NCI-H1930 (cell line): ENCODE results near the gene ME2.
"Not testable (repeated sequence)": the region's sequence is repeated elsewhere in the genome, so short reads cannot be mapped to it uniquely, and the experiment has no call there.

ENCODE experiments used
- DNase-seq, 2 experiments: peaks; one replicate each; lab custom pipeline; 2025; lab: John Stamatoyannopoulos, UW

The ME2 gene

DNA sequence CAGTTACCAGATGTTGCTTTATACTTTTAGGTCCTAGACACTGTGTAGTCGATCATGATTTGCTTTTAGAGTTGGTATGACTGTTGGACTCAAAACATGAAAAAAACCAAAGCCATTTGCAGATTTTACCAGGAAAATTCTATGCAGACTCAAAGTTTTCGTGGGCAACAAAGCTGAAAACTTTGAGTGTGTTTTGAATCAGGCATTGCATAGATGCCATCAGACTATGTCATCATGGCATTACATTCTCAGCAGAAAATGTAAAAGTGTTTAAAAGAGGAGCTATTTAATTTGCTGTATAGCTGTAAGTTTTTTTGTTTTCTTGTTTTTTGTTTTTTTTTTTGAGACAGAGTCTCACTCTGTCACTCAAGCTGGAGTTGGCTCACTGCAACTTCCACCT is 45.5 kb downstream of the ME2 start:
- no peak for DNase-seq

DNA sequence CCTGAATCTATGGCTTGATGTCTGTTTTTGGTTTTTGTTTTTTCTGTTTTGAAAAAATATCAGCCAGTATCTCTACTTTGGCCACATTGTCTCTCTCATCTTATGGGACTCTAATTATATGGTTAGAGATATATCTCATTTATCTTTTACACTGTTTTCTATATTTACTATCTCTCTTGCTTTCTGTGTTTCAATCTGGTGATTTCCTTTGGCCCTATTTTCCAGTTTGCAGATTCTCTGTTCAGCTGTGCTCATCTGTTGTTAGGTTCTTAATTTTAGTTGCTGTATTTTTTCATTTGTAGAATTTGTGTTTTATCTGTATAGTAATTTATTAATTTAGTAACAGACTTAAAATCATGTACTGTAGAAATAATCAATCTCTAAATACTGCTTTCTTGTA is 47.6 kb downstream of the ME2 start:
- no peak for DNase-seq

- DNase-seq, result no peak
Observed at GRCh38 chr18:50928551-50928950, 49.6 kb downstream of the ME2 start.

- DNase-seq, result no peak
Observed at GRCh38 chr18:50933684-50934083, 54.8 kb downstream of the ME2 start.

GRCh38 chr18:50934545-50935211 is 55.8 kb downstream of the ME2 start:
- no peak for DNase-seq

DNA sequence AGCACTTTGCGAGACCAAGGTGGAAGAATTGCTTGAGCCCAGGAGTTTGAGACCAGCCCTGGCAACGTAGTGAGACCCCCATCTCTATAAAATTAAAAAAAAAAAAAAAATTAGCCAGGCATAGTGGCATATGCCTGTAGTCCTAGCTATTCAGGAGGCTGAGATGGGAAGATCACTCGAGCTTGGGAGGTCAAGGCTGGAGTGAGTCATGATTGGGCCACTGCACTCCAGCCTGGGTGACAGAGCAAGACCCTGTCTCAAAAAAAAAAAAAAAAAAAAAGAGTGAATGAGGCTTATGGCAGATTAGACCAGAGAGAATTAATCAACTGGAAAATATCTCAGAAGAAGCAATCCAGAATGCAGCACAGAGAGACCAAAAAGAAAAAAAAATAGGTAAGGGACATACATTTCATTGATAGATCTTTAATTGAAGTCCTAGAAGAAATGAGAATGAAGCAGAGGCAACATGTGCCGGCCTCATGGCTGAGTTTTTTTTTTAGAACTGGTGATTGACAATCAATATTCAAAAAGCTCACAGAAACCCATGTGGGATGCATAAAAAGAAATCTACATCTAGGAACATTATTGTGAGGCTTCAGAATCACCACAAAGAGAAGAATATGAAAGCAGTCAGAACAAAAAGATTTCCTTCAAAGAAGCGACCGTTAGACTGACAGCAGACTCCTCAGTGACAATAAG is 56.7 kb downstream of the ME2 start:
- no peak for DNase-seq

DNA sequence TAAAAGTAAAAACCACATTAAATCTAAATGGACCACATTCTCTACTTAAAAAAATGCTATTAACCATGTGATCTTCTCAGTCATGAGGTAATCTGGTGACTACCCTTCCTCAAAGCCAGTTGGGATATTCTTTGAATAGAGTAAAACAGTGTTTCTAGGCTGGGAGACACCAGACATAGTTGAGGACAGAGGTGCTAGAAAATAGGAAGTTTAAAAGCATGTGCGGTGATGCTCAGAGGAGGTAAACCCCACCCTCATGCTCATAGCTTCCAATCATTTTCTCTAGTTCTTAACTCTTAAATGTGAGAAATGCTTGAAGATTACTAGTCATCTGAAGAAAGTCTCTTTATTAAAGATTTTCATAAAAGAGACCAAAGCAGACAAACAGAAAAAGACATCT is 58.3 kb downstream of the ME2 start:
- no peak for DNase-seq

GRCh38 chr18:50938912-50939311 is 60.0 kb downstream of the ME2 start:
- DNase-seq, result no peak

GRCh38 chr18:50944245-50944932 is 65.5 kb downstream of the ME2 start:
- no peak for DNase-seq

GRCh38 chr18:50945918-50946317 is 67.0 kb downstream of the ME2 start:
- not testable (repeated sequence) for DNase-seq

- no peak for DNase-seq
Observed at GRCh38 chr18:50947899-50948298, 69.0 kb downstream of the ME2 start.

DNA sequence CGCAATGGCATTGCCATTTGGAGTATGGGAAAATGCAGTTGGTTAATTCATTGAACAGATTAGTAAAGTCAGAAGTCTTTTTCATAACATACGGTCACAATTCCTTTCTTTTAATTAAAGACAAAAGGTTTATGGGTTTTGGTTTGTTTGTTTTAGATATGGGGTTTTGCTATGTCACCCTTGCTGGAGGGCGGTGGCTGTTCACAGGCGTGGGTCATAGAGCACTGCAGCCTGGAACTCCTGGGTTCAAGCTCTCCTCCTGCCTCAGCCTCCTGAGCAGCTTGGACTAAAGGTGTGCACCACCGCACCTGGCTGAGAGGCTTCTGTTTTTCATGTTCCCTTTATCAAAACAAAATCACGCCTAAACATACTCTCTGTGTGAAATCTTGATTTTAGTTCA is 70.3 kb downstream of the ME2 start:
- no peak for DNase-seq

DNA sequence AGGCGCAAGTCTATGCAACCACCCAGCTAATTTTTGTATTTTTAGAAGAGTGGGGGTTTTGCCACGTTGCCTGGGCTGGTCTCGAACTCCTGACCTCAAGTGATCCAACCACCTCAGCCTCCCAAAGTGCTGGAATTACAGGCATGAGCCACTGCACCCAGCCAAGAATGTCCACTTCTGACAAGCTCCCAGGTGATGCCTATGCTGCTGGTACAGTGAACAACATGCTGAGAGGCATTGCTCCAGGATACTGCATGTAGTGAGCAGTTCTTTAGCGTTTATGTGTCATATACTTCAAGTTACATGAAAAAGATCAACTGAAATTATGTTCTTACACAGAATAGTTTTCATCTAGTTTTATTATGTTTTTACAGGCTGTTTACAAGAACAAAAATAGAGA is 71.7 kb downstream of the ME2 start:
- DNase-seq, result no peak

DNA sequence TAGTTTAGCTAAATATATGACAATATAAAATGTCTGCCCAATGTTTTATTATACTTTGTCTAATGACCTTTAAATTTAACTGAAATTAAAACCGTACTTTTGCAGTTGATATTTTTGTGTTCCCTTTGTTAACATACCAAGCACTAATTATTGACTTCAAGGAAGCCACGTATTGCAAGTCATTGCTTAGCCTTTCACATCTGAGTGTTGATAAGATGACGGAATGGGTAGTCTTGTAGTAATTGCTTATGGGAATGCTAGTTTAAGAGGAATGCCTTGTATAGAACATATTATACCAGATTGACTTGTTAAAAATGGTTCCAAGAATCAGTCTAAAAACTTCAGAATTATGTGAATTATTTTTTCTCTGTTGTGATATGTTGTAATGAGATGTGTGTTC is 74.9 kb downstream of the ME2 start:
- no peak for DNase-seq

DNA sequence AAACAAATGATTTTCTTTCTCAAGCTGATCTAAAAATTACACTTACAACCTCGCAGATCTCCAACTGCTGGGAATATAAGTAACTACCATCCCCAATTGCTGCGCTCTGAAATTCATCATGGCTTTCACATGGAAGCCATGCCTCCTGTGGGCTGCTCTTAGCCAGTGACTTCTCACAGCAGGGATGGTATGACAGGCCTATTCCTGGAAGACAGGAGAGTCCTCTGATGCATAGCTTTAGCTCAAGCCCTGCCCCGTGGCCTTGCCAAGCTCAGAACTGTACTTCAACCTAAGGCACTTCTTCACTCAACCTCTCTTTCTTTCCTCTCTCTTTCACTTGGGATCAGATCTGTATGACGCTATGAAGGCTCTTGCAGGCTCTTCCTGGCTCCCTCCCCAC is 76.3 kb downstream of the ME2 start:
- no peak for DNase-seq

- DNase-seq, result no peak
Observed at GRCh38 chr18:50956116-50956515, 77.2 kb downstream of the ME2 start.

GRCh38 chr18:50961974-50962373 is 83.1 kb downstream of the ME2 start:
- DNase-seq, result no peak

- peak; percentile 78 to 86 for DNase-seq
Observed at GRCh38 chr18:50967714-50968661, 89.1 kb downstream of the ME2 start, which contains the start of gene ELAC1. TSS of gene ELAC1 (plus strand) at chr18:50968040. CDS start at chr18:50974405, 6,365 bp downstream.

- no peak for DNase-seq
Observed at GRCh38 chr18:50969448-50969847, 90.5 kb downstream of the ME2 start.

DNA sequence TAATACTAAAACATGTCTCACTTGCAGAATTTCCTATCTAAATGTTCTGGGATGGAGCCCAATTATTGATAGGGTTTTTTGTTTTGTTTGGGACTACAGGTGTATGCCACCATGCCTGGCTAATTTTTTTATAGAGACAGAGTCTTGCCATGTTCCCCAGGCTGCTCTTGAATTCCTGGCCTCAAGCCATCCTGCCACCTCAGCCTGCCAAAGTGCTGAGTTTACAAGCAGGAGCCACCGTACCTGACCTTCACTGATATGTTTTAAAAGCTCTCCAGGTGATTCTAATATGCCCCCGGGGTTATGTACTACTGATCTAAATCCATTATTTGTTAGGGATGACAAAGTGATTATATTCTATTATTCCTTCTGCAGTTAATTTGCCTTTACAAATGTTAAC is 91.1 kb downstream of the ME2 start:
- no peak for DNase-seq

DNA sequence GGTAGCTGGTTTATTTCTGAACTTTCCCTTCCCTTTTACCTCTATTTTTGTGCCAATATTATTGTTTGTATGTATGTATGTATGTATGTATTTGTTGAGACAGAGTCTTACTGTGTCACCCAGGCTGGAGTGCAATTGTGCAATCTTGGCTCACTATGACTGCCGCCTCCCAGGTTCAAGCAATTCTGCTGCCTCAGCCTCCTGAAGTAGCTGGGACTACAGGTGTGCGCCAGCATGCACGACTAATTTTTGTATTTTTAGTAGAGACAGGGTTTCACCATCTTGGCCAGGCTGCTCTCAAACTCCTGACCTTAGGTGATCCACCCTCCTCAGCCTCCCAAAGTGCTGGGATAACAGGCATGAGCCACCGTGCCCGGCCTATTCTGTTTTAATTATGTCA is 93.5 kb downstream of the ME2 start:
- DNase-seq, result not testable (repeated sequence)
